HG03521 (cell line): ENCODE results near the gene CADPS2.
"Not testable (repeated sequence)": the region's sequence is repeated elsewhere in the genome, so short reads cannot be mapped to it uniquely, and the experiment has no call there.

Experiments used
- ATAC-seq: cut with Tn5 transposase; IDR thresholded peaks from one replicate; pipeline ENCODE4 v1.9.1; 2021; ENCODE audit warnings: mild to moderate bottlenecking, moderate library complexity; ENCODE audit not compliant: unreplicated experiment

The CADPS2 gene

DNA sequence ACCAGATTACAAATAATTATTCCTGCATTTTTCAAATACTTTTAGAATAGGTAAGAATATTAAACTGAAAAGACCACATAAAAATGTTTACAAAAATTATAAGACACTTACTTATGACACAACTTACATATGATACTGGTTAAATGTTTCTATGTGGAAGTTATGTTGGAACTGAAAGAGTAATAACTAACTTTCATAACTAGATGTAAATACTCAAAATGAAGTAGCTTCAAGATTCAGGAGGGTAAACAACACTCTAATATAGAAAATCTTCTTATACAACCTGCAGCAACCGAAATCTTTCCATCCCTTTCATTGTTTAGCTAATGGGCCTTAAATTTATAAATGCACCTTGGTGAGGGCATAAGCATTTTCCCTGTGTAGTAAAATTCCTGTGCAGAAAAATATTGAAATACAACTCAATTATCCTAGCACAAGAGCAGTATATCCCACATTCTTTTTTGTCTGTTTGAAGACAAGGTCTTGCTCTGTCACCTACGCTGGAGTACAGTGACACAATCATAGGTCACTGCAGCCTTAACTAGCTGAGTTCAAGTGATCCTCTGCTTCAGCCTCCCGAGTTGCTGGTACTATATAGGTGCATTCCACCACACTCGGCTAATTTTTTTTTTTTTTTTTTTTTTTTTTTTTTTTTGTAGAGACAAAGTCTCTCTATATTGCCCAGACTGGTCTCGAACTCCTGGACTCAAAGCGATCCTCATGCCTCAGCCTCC lies 168.7 kb downstream of the CADPS2 start:
- no peak for ATAC-seq

DNA sequence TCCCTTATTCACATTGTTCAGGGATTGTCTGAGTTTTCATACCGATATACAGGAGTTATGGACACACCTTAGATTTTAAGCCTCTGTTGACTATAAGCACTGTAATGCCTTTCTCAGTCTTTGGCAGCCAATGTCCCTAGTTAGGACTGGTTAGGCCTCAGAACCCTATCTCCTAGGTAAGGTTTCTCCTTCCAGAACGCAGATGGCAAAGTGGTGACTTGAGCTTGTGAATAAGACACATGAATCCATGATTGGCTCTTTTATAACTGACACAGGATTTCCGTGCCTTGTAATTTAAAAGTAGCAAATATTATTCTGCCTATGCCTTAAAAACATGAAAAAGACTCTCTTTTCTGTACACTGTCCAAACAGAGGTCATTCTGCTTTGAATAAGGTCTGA lies 171.1 kb downstream of the CADPS2 start:
- no peak for ATAC-seq

DNA sequence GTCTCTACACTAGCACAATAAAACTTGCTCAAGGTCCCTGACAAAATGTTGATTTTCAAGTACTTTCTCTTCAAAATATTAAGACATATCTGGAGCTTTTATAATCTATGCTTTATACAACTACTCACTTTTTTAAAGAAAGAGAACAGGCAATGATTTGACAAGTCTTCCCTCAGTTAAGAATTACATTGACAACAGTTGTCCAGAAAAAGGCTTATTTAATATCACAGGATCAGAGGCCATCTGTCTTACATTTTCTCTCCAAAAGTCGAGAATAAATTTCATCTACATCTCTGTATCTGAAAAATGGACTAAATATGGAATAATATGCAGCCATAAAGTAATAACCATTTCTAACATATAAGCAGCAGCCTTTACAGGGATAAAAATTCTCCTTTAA lies 175.3 kb downstream of the CADPS2 start:
- no peak for ATAC-seq

DNA sequence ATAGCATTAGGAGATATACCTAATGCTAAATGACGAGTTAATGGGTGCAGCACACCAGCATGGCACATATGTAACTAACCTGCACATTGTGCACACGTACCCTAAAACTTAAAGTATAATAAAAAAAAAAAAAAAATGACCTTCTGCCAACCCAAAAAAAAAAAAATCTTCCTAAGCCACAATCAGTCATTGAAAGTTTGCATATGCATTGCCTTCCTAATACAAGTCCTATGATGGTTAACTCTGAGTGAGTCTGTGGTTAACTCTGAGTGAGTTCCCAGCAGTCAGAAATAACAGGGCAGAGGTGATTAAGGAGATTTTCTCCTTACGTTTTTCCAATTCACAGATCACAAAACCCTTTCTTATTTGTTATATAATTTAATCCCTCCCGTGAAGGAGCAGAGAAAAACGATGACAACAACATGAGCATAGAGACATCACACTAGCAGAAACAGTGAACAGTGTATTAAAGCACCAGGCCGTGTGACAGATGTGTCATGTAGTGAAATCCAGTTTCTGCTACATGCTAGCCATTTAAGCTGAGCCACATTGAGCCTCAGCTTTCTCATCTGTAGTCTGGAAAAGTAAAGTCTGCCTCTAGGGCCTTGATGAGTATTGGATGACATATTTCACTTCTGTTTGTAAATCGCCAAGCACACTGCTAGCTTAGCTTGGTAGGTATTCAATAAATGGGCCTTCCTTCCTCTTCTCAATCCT lies 176.2 kb downstream of the CADPS2 start:
- no peak for ATAC-seq

DNA sequence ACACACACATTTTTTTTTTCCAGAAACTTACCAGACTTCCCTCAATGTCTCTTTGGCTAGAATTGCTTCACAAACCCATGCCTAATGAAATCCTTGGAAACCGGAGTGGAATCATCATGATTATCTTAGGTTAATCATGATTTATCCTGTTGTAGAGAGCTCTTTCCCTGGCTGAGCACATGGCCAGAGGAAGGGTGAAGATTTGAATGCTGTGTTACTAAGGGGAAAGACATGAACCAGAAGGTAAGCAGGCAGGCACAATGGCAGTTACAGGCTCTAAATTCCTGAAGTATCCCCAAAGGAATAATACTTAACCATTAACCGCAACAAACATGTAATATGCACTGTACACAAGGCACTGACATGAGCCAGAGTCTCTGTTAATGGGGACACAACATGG lies 179.4 kb downstream of the CADPS2 start:
- ATAC-seq, result no peak

DNA sequence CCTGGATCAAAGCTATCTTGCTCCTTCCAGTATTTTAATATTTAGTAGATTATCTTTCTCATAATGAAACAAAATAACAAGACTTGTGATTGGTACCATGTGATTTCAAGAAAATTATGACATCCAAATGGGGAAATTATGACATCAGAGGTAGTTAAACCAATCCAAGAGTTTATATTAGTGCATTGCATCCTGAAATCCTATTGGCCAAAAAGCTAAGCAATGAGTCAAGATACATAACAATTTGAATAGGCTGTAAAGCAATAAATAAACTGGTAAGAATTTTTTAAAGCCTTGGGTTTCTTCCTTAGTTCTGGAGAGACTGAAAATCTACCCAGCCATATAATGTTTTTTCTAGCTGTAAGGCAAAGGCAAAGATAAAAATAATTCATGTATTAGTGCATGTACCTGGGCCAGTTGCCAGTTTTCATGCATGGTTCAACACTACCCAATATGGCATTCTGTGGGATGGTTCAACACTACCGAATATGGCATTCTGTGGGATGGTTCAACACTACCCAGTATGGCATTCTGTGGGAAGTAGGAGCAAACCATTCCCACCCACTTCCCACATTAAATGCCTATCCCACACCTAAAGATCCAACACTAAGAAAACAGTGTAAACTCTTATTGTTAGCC lies 183.3 kb downstream of the CADPS2 start, which contains the start of gene RNF148:
RNF148 (minus strand) TSS at position 51 of the 639 bp plus-strand sequence. CDS start 172 bp downstream, outside the sequence.
- no peak for ATAC-seq

DNA sequence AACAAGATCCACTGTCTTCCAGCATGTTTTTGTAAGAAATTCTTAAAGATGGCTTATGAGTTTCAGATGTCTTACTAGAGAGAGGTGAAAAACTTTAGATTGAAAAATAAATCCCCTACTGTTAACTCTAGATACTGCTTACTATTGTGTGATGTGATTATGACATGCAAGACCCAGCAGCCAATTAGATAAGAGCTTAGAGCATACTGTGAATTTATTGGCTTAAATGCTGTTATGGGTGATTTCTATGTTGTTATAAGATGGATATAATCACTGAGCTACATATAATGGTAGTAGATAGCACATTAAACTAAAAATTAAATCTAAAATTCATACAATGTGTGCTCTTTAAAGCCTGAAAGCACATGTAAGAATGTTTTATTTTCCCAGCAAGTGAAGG lies 187.2 kb downstream of the CADPS2 start, which contains the start of gene RNF133:
RNF133 (minus strand) TSS at position 101 of the 400 bp plus-strand sequence. CDS start 199 bp downstream, outside the sequence.
- no peak for ATAC-seq

DNA sequence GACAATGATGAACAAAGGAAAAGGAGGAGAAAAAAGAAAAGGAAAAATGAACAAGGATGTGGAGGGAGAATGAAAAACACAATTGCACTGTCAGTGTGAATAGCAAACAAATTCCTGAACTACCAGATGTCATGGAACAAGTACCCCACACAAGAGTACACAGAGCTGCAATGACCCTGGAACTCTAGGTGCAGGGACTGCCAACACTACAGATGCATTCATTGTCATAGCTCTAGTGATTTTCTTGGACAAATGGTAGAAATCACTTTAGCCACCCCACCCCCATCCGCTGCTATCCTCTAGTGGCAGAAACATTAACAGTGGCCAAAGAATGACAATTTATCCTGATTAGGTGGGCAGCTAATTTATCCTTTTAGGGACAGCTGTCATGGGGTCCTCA lies 190.4 kb downstream of the CADPS2 start:
- no peak for ATAC-seq

DNA sequence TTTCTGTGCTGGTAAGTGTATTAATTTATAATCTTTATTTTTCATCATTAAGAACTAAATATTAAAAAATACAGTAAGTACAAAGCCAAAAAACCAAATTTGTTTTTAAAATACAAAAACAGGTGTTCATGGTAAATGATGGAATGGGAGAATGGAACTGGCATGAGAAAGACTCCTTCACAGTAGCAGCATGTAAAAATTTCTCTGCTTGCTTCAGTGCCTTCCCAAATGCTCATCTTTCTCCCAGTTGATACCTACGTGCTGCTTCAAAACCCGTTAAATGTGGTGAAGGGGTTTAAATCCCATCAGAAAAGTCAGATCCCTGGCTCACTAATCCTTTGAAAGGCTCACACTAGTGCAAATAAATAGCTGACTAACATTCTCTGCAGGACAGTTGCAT lies 191.6 kb downstream of the CADPS2 start:
- ATAC-seq, result no peak

DNA sequence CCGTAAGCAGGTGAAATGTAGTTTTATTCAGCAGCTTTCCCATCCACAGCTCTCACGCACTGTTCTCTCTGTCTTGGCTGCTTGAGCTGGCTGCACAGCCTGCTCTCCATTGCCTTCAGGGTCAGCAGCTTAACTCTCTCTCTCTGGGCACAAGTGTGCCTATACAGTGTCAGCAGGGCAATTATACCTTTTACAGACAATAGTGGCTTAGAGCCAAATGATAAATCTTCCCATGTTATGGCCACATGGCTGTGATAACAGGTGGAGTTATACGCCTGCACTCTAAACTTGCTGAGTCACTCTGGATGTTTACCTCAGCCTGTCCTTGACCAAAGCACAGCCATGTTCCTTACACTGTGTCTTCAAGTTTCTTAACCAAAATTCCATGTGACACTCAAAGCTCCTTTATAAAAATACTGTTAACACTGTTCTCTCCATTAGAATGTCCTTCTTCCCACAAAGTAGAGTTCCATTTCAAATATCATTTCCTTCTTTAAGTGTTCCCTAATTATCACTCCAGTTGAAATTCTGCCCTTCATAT lies 193.4 kb downstream of the CADPS2 start:
- no peak for ATAC-seq

DNA sequence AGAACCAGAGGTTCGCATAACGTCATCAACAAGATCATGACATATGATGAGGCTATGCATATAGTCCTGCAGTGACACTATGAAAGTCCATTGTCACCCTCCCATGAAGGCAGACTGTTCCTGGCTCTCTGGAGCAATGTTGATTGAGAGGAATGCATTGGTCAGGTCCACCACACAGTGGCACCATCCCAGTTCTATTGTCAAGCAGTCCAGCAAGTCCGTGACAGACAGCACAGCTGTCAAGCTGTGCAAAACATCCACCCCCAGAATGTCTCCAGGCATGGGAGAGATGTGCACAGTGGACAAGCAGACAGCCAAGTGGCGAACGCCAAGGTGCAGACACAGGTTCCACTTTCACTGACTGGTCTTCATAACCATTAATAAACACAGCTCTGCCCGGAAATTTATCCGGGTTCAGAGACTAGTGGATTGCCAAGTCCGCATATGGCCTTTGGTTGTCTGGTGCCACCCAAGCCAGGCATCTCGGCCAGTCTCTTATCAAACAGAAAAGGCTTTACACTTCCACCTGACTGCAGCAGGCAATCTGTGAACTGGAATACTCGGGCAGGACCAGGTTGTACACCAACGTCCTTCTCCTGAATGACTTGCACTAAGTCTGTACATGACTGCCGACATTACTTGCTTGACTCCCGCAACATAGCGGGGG lies 194.6 kb downstream of the CADPS2 start:
- no peak for ATAC-seq

DNA sequence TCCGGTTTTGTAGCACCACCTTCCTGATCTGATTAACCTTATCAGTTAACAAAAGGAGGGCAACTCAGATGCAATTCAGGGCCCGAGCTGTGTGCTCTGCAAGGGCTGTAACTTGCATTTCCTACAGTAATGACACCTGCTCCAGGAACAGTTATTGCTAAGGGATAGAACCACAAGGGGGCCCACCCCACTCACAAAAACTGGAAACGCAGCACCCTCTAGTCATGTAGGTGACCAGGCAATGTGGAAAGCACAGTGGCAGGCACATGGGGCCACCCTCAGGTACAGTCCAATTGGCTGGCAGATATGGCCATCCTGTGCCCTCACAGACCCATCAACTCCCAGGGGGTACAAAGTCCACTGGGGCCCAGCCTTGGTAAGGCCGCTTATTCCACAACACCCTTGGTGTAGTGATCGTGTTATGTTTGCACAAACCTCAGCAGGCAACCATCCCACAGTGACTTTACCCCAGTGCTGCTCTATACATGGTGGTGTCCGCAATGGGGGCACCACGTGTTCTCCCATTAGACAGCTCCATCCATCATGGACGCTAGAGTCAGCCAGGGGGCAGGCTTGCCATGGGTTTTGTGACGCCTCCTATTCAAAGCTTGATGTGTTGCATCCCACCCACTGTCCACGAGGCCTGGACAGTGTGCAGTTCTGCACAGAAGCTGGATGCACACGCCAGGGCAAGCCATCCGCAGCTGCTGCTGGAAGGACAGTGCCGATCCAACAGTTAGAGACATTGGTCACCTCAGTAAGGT lies 196.7 kb downstream of the CADPS2 start:
- ATAC-seq, result no peak

DNA sequence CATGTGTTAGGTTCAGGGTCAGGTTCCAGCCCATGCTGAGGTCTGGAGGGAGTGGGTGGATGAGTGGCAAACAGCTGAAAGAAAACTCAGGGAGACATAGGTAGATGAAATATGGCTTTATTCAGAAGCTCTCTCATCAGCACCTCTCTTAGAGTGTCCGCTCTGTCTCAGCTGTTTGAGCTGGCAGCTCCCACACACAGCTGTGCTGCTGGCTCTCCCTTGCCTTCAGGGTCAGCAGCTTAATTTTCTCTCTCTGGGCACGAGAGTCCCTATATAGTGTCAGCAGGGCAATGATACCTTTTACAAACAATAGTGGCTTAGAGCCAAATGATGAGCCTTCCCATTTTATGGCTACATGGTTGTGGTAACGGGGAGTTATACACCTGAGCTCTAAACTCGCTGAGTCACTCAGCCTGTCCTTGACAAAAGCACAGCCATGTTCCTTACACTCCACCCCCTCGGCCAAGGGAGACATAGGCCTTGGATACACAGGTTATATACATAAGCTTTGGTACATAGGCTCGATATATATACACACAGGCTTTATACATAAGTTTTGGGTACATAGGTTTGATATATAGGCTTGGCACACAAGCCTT lies 197.8 kb downstream of the CADPS2 start:
- ATAC-seq, result no peak

DNA sequence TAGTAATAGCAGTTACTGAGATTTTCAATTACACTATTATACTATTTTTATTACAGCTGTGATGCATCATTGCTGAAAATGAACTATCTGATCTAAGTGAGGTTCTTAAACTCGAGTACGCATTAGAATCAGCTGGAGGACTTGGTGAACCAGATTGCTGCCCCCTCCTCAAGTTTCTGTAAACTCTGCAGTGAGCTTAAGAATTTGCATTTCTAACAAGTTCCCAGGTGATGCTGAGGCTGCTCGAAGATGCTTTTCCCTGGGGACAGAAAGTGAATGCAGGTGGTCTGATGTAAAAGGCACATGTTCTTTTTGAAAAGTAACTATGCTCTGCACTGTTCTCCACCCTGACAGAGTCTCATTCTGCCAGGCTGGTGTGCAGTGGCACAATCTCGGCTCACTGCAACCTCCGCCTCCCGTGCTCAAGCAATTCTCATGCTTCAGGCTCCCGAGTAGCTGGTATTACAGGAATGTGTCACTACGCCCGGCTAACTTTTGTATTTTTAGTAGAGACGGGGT lies 199.8 kb downstream of the CADPS2 start:
- no peak for ATAC-seq

DNA sequence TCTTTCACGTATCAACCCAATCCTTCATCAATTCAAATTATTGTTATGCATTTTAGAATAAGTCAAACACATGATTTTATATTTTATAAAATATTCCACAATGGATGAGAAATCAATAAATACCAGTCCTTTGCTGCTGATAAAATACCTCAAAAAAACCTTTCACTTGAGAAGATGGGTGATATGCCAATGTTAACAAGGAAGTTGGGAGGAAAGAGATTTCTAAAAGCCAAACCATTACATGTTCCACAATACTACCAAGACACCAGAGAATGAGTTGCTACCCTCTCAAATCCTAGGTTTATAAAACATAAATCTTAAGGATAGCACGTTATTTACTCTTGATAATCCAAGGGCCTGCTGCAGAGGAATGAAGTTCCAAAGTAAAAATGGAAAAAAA lies 201.8 kb downstream of the CADPS2 start:
- ATAC-seq, result no peak

DNA sequence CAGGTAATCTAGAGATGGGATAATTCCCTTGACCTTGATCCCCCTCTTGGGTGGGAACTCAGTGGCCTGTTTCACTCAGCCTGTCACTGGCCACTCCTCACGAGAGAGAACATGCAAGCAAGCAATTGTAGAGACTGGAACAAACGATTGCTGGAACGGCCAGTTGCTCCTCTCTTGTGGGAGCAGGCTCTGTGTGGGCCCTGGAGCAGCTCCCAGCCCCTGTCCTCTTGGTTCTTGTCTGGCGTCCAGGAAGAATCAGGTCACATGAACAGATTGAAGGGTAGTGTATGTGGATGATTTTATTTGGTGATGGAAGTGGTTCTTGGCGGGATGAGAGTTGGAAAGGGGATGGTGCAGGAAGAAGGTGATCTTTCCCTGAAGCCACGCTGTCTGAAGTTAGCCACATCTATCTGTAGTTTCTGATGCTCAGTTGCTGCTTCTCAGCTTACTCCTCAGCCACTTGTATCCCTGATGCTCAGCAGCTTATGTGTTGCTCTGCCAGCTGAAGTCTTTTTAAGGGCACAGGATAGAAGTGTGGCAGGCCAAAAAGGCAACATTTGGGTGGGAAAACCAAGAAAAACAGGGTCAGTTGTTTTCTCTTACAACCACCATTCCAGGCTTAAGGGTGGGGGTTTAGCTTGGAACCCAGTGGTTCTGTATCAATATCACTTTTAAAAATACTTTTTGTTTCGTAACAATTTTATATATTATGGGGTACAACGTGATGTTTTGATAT lies 203.3 kb downstream of the CADPS2 start:
- ATAC-seq, result no peak

DNA sequence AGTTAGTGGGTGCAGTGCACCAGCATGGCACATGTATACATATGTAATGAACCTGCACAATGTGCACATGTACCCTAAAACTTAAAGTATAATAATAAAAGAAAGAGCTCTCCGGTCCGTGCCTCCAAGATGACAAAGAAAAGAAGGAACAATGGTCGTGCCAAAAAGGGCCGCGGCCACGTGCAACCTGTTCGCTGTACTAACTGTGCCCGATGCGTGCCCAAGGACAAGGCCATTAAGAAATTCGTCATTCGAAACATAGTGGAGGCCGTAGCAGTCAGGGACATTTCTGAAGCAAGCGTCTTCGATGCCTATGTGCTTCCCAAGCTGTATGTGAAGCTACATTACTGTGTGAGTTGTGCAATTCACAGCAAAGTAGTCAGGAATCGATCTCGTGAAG lies 205.1 kb downstream of the CADPS2 start:
- not testable (repeated sequence) for ATAC-seq

DNA sequence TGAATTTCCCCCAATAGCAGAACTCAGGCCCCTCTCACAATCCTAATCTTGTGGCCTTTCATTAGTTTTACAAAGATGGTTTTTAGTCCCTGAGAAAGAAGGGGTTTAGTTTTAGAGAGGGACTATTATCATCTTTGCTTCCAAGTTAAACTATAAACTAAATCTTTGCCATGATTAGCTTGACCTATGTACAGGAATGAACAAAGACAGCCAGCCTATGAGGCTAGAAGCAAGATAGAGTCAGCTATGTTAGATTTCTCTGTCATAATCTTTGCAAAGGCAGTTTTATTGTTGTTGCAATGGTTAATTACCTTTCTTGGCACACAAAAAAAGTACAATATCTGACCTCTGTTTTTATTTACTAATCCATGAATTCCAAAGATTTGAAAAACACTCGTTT lies 206.4 kb downstream of the CADPS2 start:
- ATAC-seq, result no peak

DNA sequence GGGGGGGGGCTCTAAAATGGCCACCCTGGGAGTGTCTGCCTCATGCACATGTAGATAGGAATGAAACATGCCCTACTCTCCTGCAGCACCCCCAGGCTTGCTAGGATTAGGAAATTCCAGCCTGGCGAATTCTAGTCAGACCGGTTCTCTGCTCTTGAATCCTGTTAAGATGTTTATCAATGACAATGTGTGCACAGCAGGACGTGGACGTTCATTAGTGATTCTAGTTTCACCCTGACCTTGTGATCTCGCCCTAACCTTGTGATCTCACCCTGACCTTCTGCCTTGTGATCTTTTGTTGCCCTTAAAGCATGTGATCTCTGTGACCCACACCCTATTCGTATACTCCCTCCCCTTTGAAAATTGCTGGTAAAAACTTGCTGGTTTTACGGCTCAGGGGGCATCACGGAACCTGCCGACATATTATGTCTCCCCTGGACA lies 207.0 kb downstream of the CADPS2 start:
- ATAC-seq, result not testable (repeated sequence)
